ENCODE measurements around the gene FAM229B. TPM values are rescaled to one million over a fixed set of nuclear protein-coding genes. Genes with fewer than 3 reads are reported as not detected.

The FAM229B gene
- total and polyA plus RNA-seq, 9 of the 15 experiments (the other 6 are each of a cell fraction or from before 2014, with no cell fraction given) = 3.3 to 17.4 (median 5.8) TPM

GRCh38 chr6:112087136-112087911 lies at the start of gene FAM229B, which contains the start of gene TUBE1 (continued):
- TF ChIP-seq GABPA (tag; conservative IDR thresholded peaks at IDR 0.05; ENCODE audit: low read depth) = no peak
- TF ChIP-seq RNF2 (IDR thresholded peaks at IDR 0.05) = no peak
- no peak for TF ChIP-seq NR2C2 (CRISPR knock-in tag; IDR thresholded peaks at IDR 0.05)
- TF ChIP-seq NR2C2 (tag; IDR thresholded peaks at IDR 0.05) = peak; percentile 48; the same call in 1 of the 2 replicates
- TF ChIP-seq ZNF212 (CRISPR knock-in tag; IDR thresholded peaks at IDR 0.05) = 0 out of 2 replicates have a peak, but pooled peaks have one; percentile 10
- peak; percentile 35; the same call in 1 of the 2 replicates for TF ChIP-seq GTF2F1 (IDR thresholded peaks at IDR 0.05; ENCODE audit: low read depth, low read length)
- no peak for TF ChIP-seq ZNF717 (CRISPR knock-in tag; IDR thresholded peaks at IDR 0.05)
- TF ChIP-seq ZBTB7A (IDR thresholded peaks at IDR 0.05; ENCODE audit: borderline replicate concordance, control insufficient read depth, low read depth, low read length) = peak; percentile 74; the same call in 1 of the 2 replicates
- TF ChIP-seq POLR2H (tag; IDR thresholded peaks at IDR 0.05; ENCODE audit: low read depth) = peak; percentile 61
- 0 out of 2 replicates have a peak, but pooled peaks have one; percentile 31 for TF ChIP-seq MAX (CRISPR knock-in tag; IDR thresholded peaks at IDR 0.05)
- peak; percentile 78 for TF ChIP-seq ATF7 (IDR thresholded peaks at IDR 0.05)
- TF ChIP-seq TEAD1 (CRISPR knock-in tag; IDR thresholded peaks at IDR 0.05) = peak in 1 of 2 experiments; percentile 83; a peak in 2 of 4 replicates
- TF ChIP-seq YY1 (IDR thresholded peaks at IDR 0.05; ENCODE audit: borderline replicate concordance in 1 of 3, control insufficient read depth in 1 of 3, extremely low read depth in 1 of 3, insufficient read depth in 3 of 3, insufficient read length in 1 of 3, insufficient replicate concordance in 2 of 3, low read depth in 1 of 3, low read length in 2 of 3) = peak in 2 of 3 experiments; percentile 54 to 72
- TF ChIP-seq ZFP1 (CRISPR knock-in tag; IDR thresholded peaks at IDR 0.05) = no peak
- peak; percentile 78 for TF ChIP-seq MEIS2 (IDR thresholded peaks at IDR 0.05; ENCODE audit: partially characterized antibody)
- TF ChIP-seq PTRF (tag; IDR thresholded peaks at IDR 0.05) = no peak
- TF ChIP-seq ZNF408 (CRISPR knock-in tag; IDR thresholded peaks at IDR 0.05; ENCODE audit: low read depth) = no peak
- peak; percentile 94 for TF ChIP-seq RBFOX2 (IDR thresholded peaks at IDR 0.05; ENCODE audit: low read depth, low read length)
- no peak for TF ChIP-seq MEF2A (IDR thresholded peaks at IDR 0.05; ENCODE audit: control insufficient read depth, low read depth, low read length)
- peak; percentile 59; the same call in 1 of the 2 replicates for TF ChIP-seq PKNOX1 (IDR thresholded peaks at IDR 0.05)
- peak; percentile 9 for TF ChIP-seq FOS (IDR thresholded peaks at IDR 0.05; ENCODE audit: extremely low read depth, insufficient read length)
- TF ChIP-seq ZNF41 (CRISPR knock-in tag; conservative IDR thresholded peaks at IDR 0.05) = no peak
- TF ChIP-seq GATAD2A (IDR thresholded peaks at IDR 0.05) = 0 out of 2 replicates have a peak, but pooled peaks have one; percentile 51
- TF ChIP-seq EP300 (IDR thresholded peaks at IDR 0.05; ENCODE audit: low read length) = no peak
- TF ChIP-seq CXXC5 (CRISPR knock-in tag; IDR thresholded peaks at IDR 0.05) = peak; percentile 46; the same call in 1 of the 2 replicates
- TF ChIP-seq ZNF134 (CRISPR knock-in tag; conservative IDR thresholded peaks at IDR 0.05) = no peak
